ENCODE measurements around the gene KLHL29. TPM values are rescaled to one million over a fixed set of nuclear protein-coding genes. Genes with fewer than 3 reads are reported as not detected.

The KLHL29 gene
- total and polyA plus RNA-seq, 5 donors from 2014 or later = 0.09 to 1.3 (median 0.24) TPM

GRCh38 chr2:23483791-23484190 lies 98.8 kb downstream of the KLHL29 start:
- ATAC-seq (ENCODE audit: low read depth in 2 of 2) (no peak), DNase-seq (no peak)
- Histone ChIP-seq H3K27ac (ENCODE audit: insufficient read depth, low read length, poor library complexity, severe bottlenecking) (no peak overlapping the region), H3K9me3 (ENCODE audit: control insufficient read depth in 2 of 2, low read length in 2 of 2) (no peaks in the 10 kb centered on the region), H3K27me3 (ENCODE audit: control insufficient read depth, insufficient read depth, low read length) (no peaks in the 10 kb centered on the region), H3K4me1 (ENCODE audit: control insufficient read depth, insufficient read depth, low read length, poor library complexity, severe bottlenecking) (no peaks in the 10 kb centered on the region), H3K36me3 (ENCODE audit: control insufficient read depth, insufficient read depth, low read length) (no peaks in the 10 kb centered on the region), H3K4me3 (ENCODE audit: low read depth, low read length) (no peak overlapping the region)
- Mint-ChIP-seq H3K27ac (no peak overlapping the region), H3K4me1 (no peaks in the 10 kb centered on the region), H3K36me3 (no peaks in the 10 kb centered on the region), H3K4me3 (no peak overlapping the region), H3K9me3 (peaks cover 0 to 2% (median 0%) of the 10 kb centered on the region in 7 donors), H3K27me3 (peaks cover 5% of the 10 kb centered on the region)

- Histone ChIP-seq H3K4me3 (ENCODE audit: low read depth, low read length) (no peak overlapping the region), H3K4me1 (ENCODE audit: control insufficient read depth, insufficient read depth, low read length, poor library complexity, severe bottlenecking) (no peaks in the 10 kb centered on the region), H3K36me3 (ENCODE audit: control insufficient read depth, insufficient read depth, low read length) (no peaks in the 10 kb centered on the region), H3K9me3 (ENCODE audit: control insufficient read depth in 2 of 2, low read length in 2 of 2) (no peaks in the 10 kb centered on the region), H3K27ac (ENCODE audit: insufficient read depth, low read length, poor library complexity, severe bottlenecking) (no peak overlapping the region), H3K27me3 (ENCODE audit: control insufficient read depth, insufficient read depth, low read length) (no peaks in the 10 kb centered on the region)
- H3K36me3 Mint-ChIP-seq = no peaks in the 10 kb centered on the region
- no peak overlapping the region for H3K4me3 Mint-ChIP-seq
- H3K27me3 Mint-ChIP-seq = peaks cover 6% of the 10 kb centered on the region
- H3K9me3 Mint-ChIP-seq = peaks cover 0 to 2% (median 0%) of the 10 kb centered on the region in 7 donors
- DNase-seq (no peak), ATAC-seq (ENCODE audit: low read depth in 2 of 2) (no peak)
- peak overlapping the region in 1 of 3 donors; percentile 28 for H3K27ac Mint-ChIP-seq
- no peaks in the 10 kb centered on the region for H3K4me1 Mint-ChIP-seq
These were observed 99.3 kb downstream of the KLHL29 start for GRCh38 chr2:23484275-23484674.

- Histone ChIP-seq H3K9me3 (ENCODE audit: control insufficient read depth in 2 of 2, low read length in 2 of 2) (no peaks in the 10 kb centered on the region), H3K36me3 (ENCODE audit: control insufficient read depth, insufficient read depth, low read length) (no peaks in the 10 kb centered on the region), H3K27ac (ENCODE audit: insufficient read depth, low read length, poor library complexity, severe bottlenecking) (no peak overlapping the region), H3K4me3 (ENCODE audit: low read depth, low read length) (no peak overlapping the region), H3K27me3 (ENCODE audit: control insufficient read depth, insufficient read depth, low read length) (no peaks in the 10 kb centered on the region), H3K4me1 (ENCODE audit: control insufficient read depth, insufficient read depth, low read length, poor library complexity, severe bottlenecking) (no peaks in the 10 kb centered on the region)
- Mint-ChIP-seq H3K4me3 (no peak overlapping the region), H3K27ac (no peak overlapping the region), H3K9me3 (peaks cover 0 to under 1% (median 0%) of the 10 kb centered on the region in 7 donors), H3K36me3 (no peaks in the 10 kb centered on the region), H3K27me3 (peaks cover 10% of the 10 kb centered on the region), H3K4me1 (peaks cover 0 to 4% (median 3%) of the 10 kb centered on the region in 4 donors)
- no peak for DNase-seq
- no peak for ATAC-seq (ENCODE audit: low read depth in 2 of 2)
These were observed 99.8 kb downstream of the KLHL29 start for GRCh38 chr2:23484767-23485166.

GRCh38 chr2:23485261-23485660 lies 100.3 kb downstream of the KLHL29 start:
- Mint-ChIP-seq H3K27me3 (peaks cover 5% of the 10 kb centered on the region), H3K4me1 (peaks cover 0 to 9% (median 6%) of the 10 kb centered on the region in 4 donors), H3K9me3 (no peaks in the 10 kb centered on the region), H3K4me3 (no peak overlapping the region), H3K36me3 (no peaks in the 10 kb centered on the region), H3K27ac (no peak overlapping the region)
- Histone ChIP-seq H3K27me3 (ENCODE audit: control insufficient read depth, insufficient read depth, low read length) (no peaks in the 10 kb centered on the region), H3K27ac (ENCODE audit: insufficient read depth, low read length, poor library complexity, severe bottlenecking) (no peak overlapping the region), H3K9me3 (ENCODE audit: control insufficient read depth in 2 of 2, low read length in 2 of 2) (no peaks in the 10 kb centered on the region), H3K36me3 (ENCODE audit: control insufficient read depth, insufficient read depth, low read length) (no peaks in the 10 kb centered on the region), H3K4me1 (ENCODE audit: control insufficient read depth, insufficient read depth, low read length, poor library complexity, severe bottlenecking) (no peaks in the 10 kb centered on the region), H3K4me3 (ENCODE audit: low read depth, low read length) (no peak overlapping the region)
- no peak for ATAC-seq (ENCODE audit: low read depth in 2 of 2)
- DNase-seq = no peak

- no peak overlapping the region for H3K27ac ChIP-seq (ENCODE audit: insufficient read depth, low read length, poor library complexity, severe bottlenecking)
- DNase-seq (no peak), ATAC-seq (ENCODE audit: low read depth in 2 of 2) (no peak)
- Mint-ChIP-seq H3K4me1 (peaks cover 0 to 9% (median 6%) of the 10 kb centered on the region in 4 donors), H3K36me3 (no peaks in the 10 kb centered on the region), H3K27ac (no peak overlapping the region), H3K4me3 (no peak overlapping the region), H3K9me3 (no peaks in the 10 kb centered on the region), H3K27me3 (peaks cover 5% of the 10 kb centered on the region)
- H3K4me1 ChIP-seq (ENCODE audit: control insufficient read depth, insufficient read depth, low read length, poor library complexity, severe bottlenecking) = no peaks in the 10 kb centered on the region
- no peaks in the 10 kb centered on the region for H3K36me3 ChIP-seq (ENCODE audit: control insufficient read depth, insufficient read depth, low read length)
- no peak overlapping the region for H3K4me3 ChIP-seq (ENCODE audit: low read depth, low read length)
- no peaks in the 10 kb centered on the region for H3K27me3 ChIP-seq (ENCODE audit: control insufficient read depth, insufficient read depth, low read length)
- no peaks in the 10 kb centered on the region for H3K9me3 ChIP-seq (ENCODE audit: control insufficient read depth in 2 of 2, low read length in 2 of 2)
These were observed 101.1 kb downstream of the KLHL29 start for GRCh38 chr2:23485841-23486683.

GRCh38 chr2:23486684-23487075 lies 101.7 kb downstream of the KLHL29 start:
- Histone ChIP-seq H3K27me3 (ENCODE audit: control insufficient read depth, insufficient read depth, low read length) (no peaks in the 10 kb centered on the region), H3K27ac (ENCODE audit: insufficient read depth, low read length, poor library complexity, severe bottlenecking) (no peak overlapping the region), H3K4me1 (ENCODE audit: control insufficient read depth, insufficient read depth, low read length, poor library complexity, severe bottlenecking) (no peaks in the 10 kb centered on the region), H3K9me3 (ENCODE audit: control insufficient read depth in 2 of 2, low read length in 2 of 2) (no peaks in the 10 kb centered on the region), H3K4me3 (ENCODE audit: low read depth, low read length) (no peak overlapping the region), H3K36me3 (ENCODE audit: control insufficient read depth, insufficient read depth, low read length) (no peaks in the 10 kb centered on the region)
- Mint-ChIP-seq H3K36me3 (no peaks in the 10 kb centered on the region), H3K4me1 (peaks cover 0 to 9% (median 6%) of the 10 kb centered on the region in 4 donors), H3K27me3 (peaks cover 5% of the 10 kb centered on the region), H3K4me3 (no peak overlapping the region), H3K9me3 (no peaks in the 10 kb centered on the region), H3K27ac (no peak overlapping the region)
- ATAC-seq (ENCODE audit: low read depth in 2 of 2) (no peak), DNase-seq (no peak)

- H3K27ac Mint-ChIP-seq = no peak overlapping the region
- H3K9me3 Mint-ChIP-seq = no peaks in the 10 kb centered on the region
- no peaks in the 10 kb centered on the region for H3K27me3 ChIP-seq (ENCODE audit: control insufficient read depth, insufficient read depth, low read length)
- no peaks in the 10 kb centered on the region for H3K4me1 ChIP-seq (ENCODE audit: control insufficient read depth, insufficient read depth, low read length, poor library complexity, severe bottlenecking)
- H3K36me3 Mint-ChIP-seq = no peaks in the 10 kb centered on the region
- H3K36me3 ChIP-seq (ENCODE audit: control insufficient read depth, insufficient read depth, low read length) = no peaks in the 10 kb centered on the region
- H3K9me3 ChIP-seq (ENCODE audit: control insufficient read depth in 2 of 2, low read length in 2 of 2) = no peaks in the 10 kb centered on the region
- H3K27me3 Mint-ChIP-seq = peaks cover 11% of the 10 kb centered on the region
- DNase-seq (no peak), ATAC-seq (ENCODE audit: low read depth in 2 of 2) (no peak)
- H3K4me1 Mint-ChIP-seq = peaks cover 0 to 9% (median 6%) of the 10 kb centered on the region in 4 donors
- H3K27ac ChIP-seq (ENCODE audit: insufficient read depth, low read length, poor library complexity, severe bottlenecking) = no peak overlapping the region
- no peak overlapping the region for H3K4me3 ChIP-seq (ENCODE audit: low read depth, low read length)
- H3K4me3 Mint-ChIP-seq = no peak overlapping the region
These were observed 102.9 kb downstream of the KLHL29 start for GRCh38 chr2:23487735-23488492.
